HG02588 (cell line): ENCODE measurements around the gene PDE9A.
"Not testable (repeated sequence)": the region's sequence is repeated elsewhere in the genome, so short reads cannot be mapped to it uniquely, and the experiment has no call there.

ENCODE experiments used
- ATAC-seq: cut with Tn5 transposase; IDR thresholded peaks from one replicate; pipeline ENCODE4 v1.9.1; 2021; ENCODE audit warnings: mild to moderate bottlenecking, moderate library complexity; ENCODE audit not compliant: unreplicated experiment

PDE9A gene

GRCh38 chr21:42812528-42813241 is 159.3 kb downstream of the PDE9A start:
- not testable (repeated sequence) for ATAC-seq

- no peak for ATAC-seq
These were observed 161.8 kb downstream of the PDE9A start for GRCh38 chr21:42815217-42815616.

- ATAC-seq = no peak
These were observed 164.9 kb downstream of the PDE9A start for GRCh38 chr21:42818328-42818749.

- no peak for ATAC-seq
These were observed 166.6 kb downstream of the PDE9A start for GRCh38 chr21:42819861-42820615.

- ATAC-seq = no peak
These were observed 167.4 kb downstream of the PDE9A start for GRCh38 chr21:42820616-42821465.
